WTC11 (cell line): Measurements from ENCODE around the gene CABP1. TPM values are rescaled to one million over a fixed set of nuclear protein-coding genes. Genes with fewer than 3 reads are reported as not detected.

Experiments
- ATAC-seq: fragments of 200-7000 bp; cut with Tn5 transposase; 2 replicates; pipeline ENCODE4 v1.10.0; 2021; ENCODE audit warnings: mild to moderate bottlenecking, moderate library complexity
- CTCF ChIA-PET: fragments of 300-600 bp; sonication (Branson Sonifier 250); formaldehyde crosslinking; loops from one replicate; lab custom pipeline; 2021; ENCODE audit warnings: antibody characterized with exemption; lab: Charles Lee
- POLR2A ChIA-PET: fragments of 350-600 bp; sonication (Branson Sonifier 250); formaldehyde crosslinking; loops from one replicate; lab custom pipeline; 2021; ENCODE audit warnings: antibody characterized with exemption; lab: Charles Lee
- DNase-seq: peaks from one replicate; pipeline ENCODE4 v3.0.0; 2021; ENCODE audit warnings: low spot score
- H3K27ac Mint-ChIP-seq: 2 replicates; pipeline ENCODE4 v1.8.0; 2021; ENCODE audit warnings: mixed read lengths
- H3K27me3 Mint-ChIP-seq: 2 replicates; pipeline ENCODE4 v1.8.0; 2021; ENCODE audit warnings: low read depth, mild to moderate bottlenecking, moderate library complexity, mixed read lengths
- H3K36me3 Mint-ChIP-seq: 2 replicates; pipeline ENCODE4 v1.8.0; 2021; ENCODE audit warnings: mixed read lengths
- H3K4me1 Mint-ChIP-seq: 2 replicates; pipeline ENCODE4 v1.8.0; 2022; ENCODE audit warnings: mixed read lengths
- H3K4me3 Mint-ChIP-seq: 2 replicates; pipeline ENCODE4 v1.8.0; 2021; ENCODE audit warnings: mild to moderate bottlenecking, moderate library complexity, mixed read lengths
- H3K9me3 Mint-ChIP-seq: 2 replicates; pipeline ENCODE4 v1.8.0; 2021; ENCODE audit warnings: mixed read lengths
- ATF2 ChIP-seq: sonication (generic); formaldehyde crosslinking; IDR thresholded peaks from 2 replicates; pipeline ENCODE4 v1.8.1; 2022; ENCODE audit warnings: low read depth, missing genetic modification reagents, borderline replicate concordance
- ERG ChIP-seq: fragments of 250-450 bp; sonication (Bioruptor Pico); IDR thresholded peaks from 2 replicates; pipeline ENCODE4 v1.8.0; 2021; ENCODE audit warnings: mild to moderate bottlenecking
- ETV6 ChIP-seq: sonication (generic); formaldehyde crosslinking; IDR thresholded peaks from 2 replicates; pipeline ENCODE4 v1.8.1; 2022; ENCODE audit warnings: mild to moderate bottlenecking, missing genetic modification reagents
- FOXJ3 ChIP-seq: sonication (generic); formaldehyde crosslinking; IDR thresholded peaks from 2 replicates; pipeline ENCODE4 v1.9.0; 2021; ENCODE audit warnings: missing genetic modification reagents, mild to moderate bottlenecking, borderline replicate concordance
- IRF2 ChIP-seq: sonication (generic); formaldehyde crosslinking; IDR thresholded peaks from 2 replicates; pipeline ENCODE4 v1.8.0; 2022; ENCODE audit warnings: low read depth, missing genetic modification reagents, borderline replicate concordance
- JUN ChIP-seq: sonication (generic); formaldehyde crosslinking; IDR thresholded peaks from 2 replicates; pipeline ENCODE4 v1.8.0; 2023; ENCODE audit warnings: mild to moderate bottlenecking, missing genetic modification reagents
- SMAD4 ChIP-seq: sonication (generic); formaldehyde crosslinking; IDR thresholded peaks from 2 replicates; pipeline ENCODE4 v1.8.0; 2022; ENCODE audit warnings: mild to moderate bottlenecking, missing genetic modification reagents
- TEAD1 ChIP-seq: sonication (generic); formaldehyde crosslinking; IDR thresholded peaks from 2 replicates; pipeline ENCODE4 v1.8.0; 2022; ENCODE audit warnings: mild to moderate bottlenecking, missing genetic modification reagents
- ZBTB43 ChIP-seq: sonication (generic); formaldehyde crosslinking; IDR thresholded peaks from 2 replicates; pipeline ENCODE4 v1.8.1; 2023; ENCODE audit warnings: mild to moderate bottlenecking, missing genetic modification reagents
- ZNF219 ChIP-seq: sonication (generic); formaldehyde crosslinking; IDR thresholded peaks from 2 replicates; pipeline ENCODE4 v1.8.0; 2023; ENCODE audit warnings: missing genetic modification reagents, mild to moderate bottlenecking, borderline replicate concordance
- ZNF396 ChIP-seq: fragments of 250-450 bp; sonication (Bioruptor Pico); IDR thresholded peaks from 2 replicates; pipeline ENCODE4 v1.8.0; 2021; ENCODE audit warnings: mild to moderate bottlenecking, moderate library complexity, borderline replicate concordance
- ZNF416 ChIP-seq: fragments of 250-450 bp; sonication (Bioruptor Pico); IDR thresholded peaks from 2 replicates; pipeline ENCODE4 v1.9.0; 2021; ENCODE audit warnings: mild to moderate bottlenecking, inconsistent platforms
- total RNA-seq: library from RNA; stranded (reverse); gene quantifications from 3 replicates; pipeline ENCODE4 v1.2.3, GENCODE V29; 2021
- TF ChIP-seq, protein P1 (sequence below): fragments of 250-450 bp; sonication (Bioruptor Pico); IDR thresholded peaks from 2 replicates; pipeline ENCODE4 v1.9.0; 2021; ENCODE audit warnings: mild to moderate bottlenecking
- TF ChIP-seq, protein P2 (sequence below): sonication (generic); formaldehyde crosslinking; IDR thresholded peaks from 2 replicates; pipeline ENCODE4 v1.8.0; 2023; ENCODE audit warnings: missing genetic modification reagents

CABP1 gene
- total RNA-seq, 1 experiment from 2014 or later = 14.1 TPM

DNA sequence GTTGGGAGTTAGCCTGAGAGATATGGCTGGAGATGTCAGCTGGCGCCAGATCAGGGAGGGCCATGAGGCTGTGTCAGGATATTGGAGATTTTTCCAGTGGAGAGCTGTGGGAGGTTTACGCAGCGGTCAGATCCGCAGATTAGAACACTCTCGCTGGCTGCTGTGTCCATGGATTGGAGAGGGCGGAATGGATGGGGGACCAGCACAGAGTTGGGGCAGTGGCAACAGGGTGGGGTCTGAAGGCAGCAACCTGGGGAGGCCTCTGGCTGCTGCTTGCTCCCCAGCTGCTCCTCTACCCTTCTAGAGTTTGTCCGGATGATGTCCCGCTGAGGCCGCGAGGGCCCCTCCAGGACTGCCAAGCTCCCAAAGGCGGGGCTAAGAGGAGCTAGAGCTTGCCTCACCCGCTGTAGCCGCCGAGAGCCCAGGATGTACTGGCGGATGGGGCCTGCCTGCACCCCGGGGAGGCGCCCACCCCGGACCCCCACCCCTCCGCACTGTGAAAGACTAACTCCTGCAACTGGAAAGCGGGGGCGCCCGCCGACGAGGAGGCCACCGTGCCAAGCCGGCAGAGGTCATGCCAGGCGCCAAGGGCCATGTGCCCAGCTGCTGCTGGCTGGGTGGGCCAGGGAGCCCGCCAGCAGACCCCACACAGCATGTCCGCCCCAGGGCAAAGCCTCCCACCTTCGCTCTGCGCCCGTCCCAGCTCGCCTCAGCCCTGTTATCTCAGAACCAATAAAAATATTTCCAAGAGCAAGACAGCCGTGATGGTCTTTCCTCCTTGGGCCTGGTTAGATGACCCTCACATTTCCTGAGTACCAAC lies 26.4 kb downstream of the CABP1 start:
- ChIA-PET POLR2A (no interaction called here), CTCF (interaction anchor here (0.7 to 6.6 kb wide), 5 partner anchors 11 to 338 kb away, joined by 3 to 78 read pairs (median 5); no protein-coding TSS in a partner anchor)
- peak; percentile 26 for DNase-seq
- Mint-ChIP-seq H3K27ac (peak overlapping the region; percentile 22), H3K4me1 (peaks cover 38% of the 10 kb centered on the region), H3K27me3 (no peaks in the 10 kb centered on the region), H3K9me3 (no peaks in the 10 kb centered on the region), H3K4me3 (no peak overlapping the region), H3K36me3 (no peaks in the 10 kb centered on the region)
- ATAC-seq = no peak
- TF ChIP-seq TEAD1 (CRISPR knock-in tag) (no peak), ZNF396 (no peak), ERG (CRISPR knock-in tag) (no peak), FOXJ3 (no peak), ZBTB43 (CRISPR knock-in tag) (no peak), ZNF219 (CRISPR knock-in tag) (no peak), SMAD4 (no peak), JUN (CRISPR knock-in tag) (no peak), IRF2 (CRISPR knock-in tag) (no peak)
- TF ChIP-seq, protein P1, sequence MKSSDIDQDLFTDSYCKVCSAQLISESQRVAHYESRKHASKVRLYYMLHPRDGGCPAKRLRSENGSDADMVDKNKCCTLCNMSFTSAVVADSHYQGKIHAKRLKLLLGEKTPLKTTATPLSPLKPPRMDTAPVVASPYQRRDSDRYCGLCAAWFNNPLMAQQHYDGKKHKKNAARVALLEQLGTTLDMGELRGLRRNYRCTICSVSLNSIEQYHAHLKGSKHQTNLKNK (CRISPR knock-in tag) = no peak

DNA sequence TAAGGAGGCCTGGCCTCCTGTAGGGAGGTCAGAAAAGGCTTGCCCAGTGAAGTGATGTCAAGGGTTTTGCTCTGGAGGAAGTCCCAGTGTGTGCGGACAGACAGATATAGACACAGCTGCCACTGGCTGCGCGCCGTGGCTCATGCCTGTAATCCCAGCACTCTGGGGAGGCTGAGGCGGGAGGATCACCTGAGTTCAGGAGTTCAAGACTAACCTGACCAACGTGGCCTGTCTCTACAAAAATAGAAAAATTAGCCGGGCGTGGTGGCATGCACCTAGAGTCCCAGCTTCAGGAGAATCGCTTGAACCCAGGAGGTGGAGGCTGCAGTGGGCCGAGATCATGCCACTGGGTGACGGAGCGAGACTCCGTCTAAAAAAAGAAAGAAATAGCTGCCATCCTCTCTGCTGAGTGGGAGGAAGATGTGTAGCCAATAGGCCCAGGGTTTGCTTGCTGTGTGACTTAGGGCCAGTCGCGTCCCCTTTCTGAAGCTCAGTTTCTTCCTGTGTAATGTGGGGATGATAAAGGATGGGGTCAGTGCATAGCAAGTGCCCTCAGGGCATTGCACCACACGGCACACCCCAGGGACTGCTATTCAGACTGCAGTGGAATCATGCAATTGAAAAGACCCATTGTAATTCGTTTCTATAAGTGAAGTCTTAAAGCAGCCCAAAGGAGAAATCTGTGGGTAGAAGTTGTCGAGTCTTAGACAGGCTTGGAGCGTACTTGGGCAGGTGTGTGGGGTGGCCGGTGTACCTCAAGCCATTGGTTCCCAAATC lies 27.9 kb downstream of the CABP1 start:
- Mint-ChIP-seq H3K9me3 (no peaks in the 10 kb centered on the region), H3K36me3 (no peaks in the 10 kb centered on the region), H3K4me1 (peaks cover 38% of the 10 kb centered on the region), H3K27ac (peak overlapping the region; percentile 64), H3K4me3 (peak overlapping the region; percentile 19), H3K27me3 (no peaks in the 10 kb centered on the region)
- ChIA-PET POLR2A (no interaction called here), CTCF (interaction anchor here (1.4 to 6.6 kb wide), 3 partner anchors 19 to 67 kb away, joined by 4 to 78 read pairs (median 10); no protein-coding TSS in a partner anchor)
- peak; percentile 58; the same call in 1 of the 2 replicates for TF ChIP-seq ETV6
- TF ChIP-seq, protein P2, sequence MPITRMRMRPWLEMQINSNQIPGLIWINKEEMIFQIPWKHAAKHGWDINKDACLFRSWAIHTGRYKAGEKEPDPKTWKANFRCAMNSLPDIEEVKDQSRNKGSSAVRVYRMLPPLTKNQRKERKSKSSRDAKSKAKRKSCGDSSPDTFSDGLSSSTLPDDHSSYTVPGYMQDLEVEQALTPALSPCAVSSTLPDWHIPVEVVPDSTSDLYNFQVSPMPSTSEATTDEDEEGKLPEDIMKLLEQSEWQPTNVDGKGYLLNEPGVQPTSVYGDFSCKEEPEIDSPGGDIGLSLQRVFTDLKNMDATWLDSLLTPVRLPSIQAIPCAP (CRISPR knock-in tag) = no peak
- no peak for TF ChIP-seq ATF2 (CRISPR knock-in tag)
- TF ChIP-seq TEAD1 (CRISPR knock-in tag) = 0 out of 2 replicates have a peak, but pooled peaks have one; percentile 66
- TF ChIP-seq ZNF416 (CRISPR knock-in tag) = no peak
- no peak for DNase-seq
- peak; percentile 76 for ATAC-seq
